Right ventricle myocardium inferior (tissue), 1 donor: ENCODE results near the gene TRAPPC8. TPM values are rescaled to one million over a fixed set of nuclear protein-coding genes. Genes with fewer than 3 reads are reported as not detected.
"Not testable (repeated sequence)": the region's sequence is repeated elsewhere in the genome, so short reads cannot be mapped to it uniquely, and the experiment has no call there.

Experiments
- ATAC-seq: fragments of 200-7000 bp; cut with Tn5 transposase; one replicate; pipeline ENCODE4 v1.9.1; 2020; ENCODE audit warnings: mild to moderate bottlenecking, moderate library complexity
- DNase-seq: peaks from one replicate; pipeline ENCODE4 v3.0.0; 2021; ENCODE audit errors: missing footprints
- intact Hi-C: fragments of 100-400 bp; cut with DNase I; formaldehyde crosslinking; loops from one replicate; pipeline ENCODE4 v1.11.0; 2022
- total RNA-seq: library from RNA; stranded (reverse); fragmentation: NEBNext Ultra II Directional; extraction: Animal tissue kit (Norgen Biotek cat#: 25700); gene quantifications from one replicate; pipeline ENCODE4 v1.2.1, GENCODE V29; 2021
- donor health status: DM: no; HTN: yes; CAD: no; lungs with severe emphysema.

The TRAPPC8 gene
- total RNA-seq, 1 donor from 2014 or later = 30.9 TPM

- ATAC-seq (no peak), DNase-seq (no peak)
- intact Hi-C loops = loop anchor here (2.0 to 10.0 kb wide), 3 partner anchors 79 to 156 kb away; no protein-coding TSS in a partner anchor
Measured at GRCh38 chr18:31821545-31822171, 121.3 kb downstream of the TRAPPC8 start.

GRCh38 chr18:31819925-31820229 lies 123.1 kb downstream of the TRAPPC8 start:
- no peak for DNase-seq
- no peak for ATAC-seq
- intact Hi-C loops = loop anchor here (2.0 to 10.0 kb wide), 4 partner anchors 77 to 263 kb away; no protein-coding TSS in a partner anchor

GRCh38 chr18:31819106-31819924 lies 123.6 kb downstream of the TRAPPC8 start:
- DNase-seq (no peak), ATAC-seq (no peak)
- intact Hi-C loops = loop anchor here (2.0 kb wide), 1 partner anchor 263 kb away; no protein-coding TSS in a partner anchor

GRCh38 chr18:31814132-31814531 lies 128.8 kb downstream of the TRAPPC8 start:
- intact Hi-C loops = no loop called here
- no peak for ATAC-seq
- DNase-seq = no peak

- DNase-seq, intact Hi-C loops, ATAC-seq: not testable (repeated sequence)
Measured at GRCh38 chr18:31810336-31811130, 132.4 kb downstream of the TRAPPC8 start.

- DNase-seq, intact Hi-C loops, ATAC-seq: not testable (repeated sequence)
Measured at GRCh38 chr18:31809049-31809448, 133.9 kb downstream of the TRAPPC8 start.

- no peak for DNase-seq
- intact Hi-C loops = no loop called here
- ATAC-seq = no peak
Measured at GRCh38 chr18:31801078-31801477, 141.8 kb downstream of the TRAPPC8 start.

- DNase-seq, intact Hi-C loops, ATAC-seq: not testable (repeated sequence)
Measured at GRCh38 chr18:31799257-31799656, 143.7 kb downstream of the TRAPPC8 start.

GRCh38 chr18:31798399-31798798 lies 144.5 kb downstream of the TRAPPC8 start:
- intact Hi-C loops = no loop called here
- DNase-seq = no peak
- no peak for ATAC-seq

- intact Hi-C loops = no loop called here
Measured at GRCh38 chr18:31795747-31796146, 147.2 kb downstream of the TRAPPC8 start.

GRCh38 chr18:31793531-31793930 lies 149.4 kb downstream of the TRAPPC8 start:
- intact Hi-C loops = no loop called here
- no peak for ATAC-seq
- no peak for DNase-seq

More at GRCh38 chr18:31795747-31796146, 147.2 kb downstream of the TRAPPC8 start:
- DNase-seq (no peak), ATAC-seq (no peak)

GRCh38 chr18:31792580-31792911 lies 150.4 kb downstream of the TRAPPC8 start:
- DNase-seq = no peak
- intact Hi-C loops = no loop called here
- no peak for ATAC-seq

- no peak for ATAC-seq
- DNase-seq = no peak
- intact Hi-C loops = no loop called here
Measured at GRCh38 chr18:31791817-31792579, 150.9 kb downstream of the TRAPPC8 start.

GRCh38 chr18:31789409-31789808 lies 153.5 kb downstream of the TRAPPC8 start:
- ATAC-seq (no peak), DNase-seq (no peak)
- intact Hi-C loops = no loop called here

- DNase-seq = no peak
- ATAC-seq = no peak
- intact Hi-C loops = no loop called here
Measured at GRCh38 chr18:31783059-31783458, 159.9 kb downstream of the TRAPPC8 start.
